H9 (cell line): Measurements from ENCODE around the gene CHCHD1. TPM values are rescaled to one million over a fixed set of nuclear protein-coding genes. Genes with fewer than 3 reads are reported as not detected.

Experiments
- DNase-seq: peaks from one replicate; pipeline ENCODE4 v3.0.0-alpha.2; 2017
- H2AFZ ChIP-seq: one replicate; pipeline ENCODE4 v1.6.1; 2013; ENCODE audit warnings: mild to moderate bottlenecking, low read length, control low read depth, moderate library complexity
- H2AK5ac ChIP-seq: 2 replicates; pipeline ENCODE4 v1.6.1; 2013; ENCODE audit warnings: low read length, control low read depth, mixed read lengths; ENCODE audit not compliant: insufficient read length
- H2BK120ac ChIP-seq: one replicate; pipeline ENCODE4 v1.6.1; 2013; ENCODE audit warnings: low read depth, mild to moderate bottlenecking, low read length, control low read depth, inconsistent platforms; ENCODE audit not compliant: poor library complexity, severe bottlenecking
- H2BK12ac ChIP-seq: 2 replicates; pipeline ENCODE4 v1.6.1; 2013; ENCODE audit warnings: low read length, control low read depth, mixed read lengths, low read depth; ENCODE audit not compliant: insufficient read length
- H2BK15ac ChIP-seq: 2 replicates; pipeline ENCODE4 v1.6.1; 2013; ENCODE audit warnings: low read depth, low read length, control low read depth
- H2BK20ac ChIP-seq: one replicate; pipeline ENCODE4 v1.6.1; 2013; ENCODE audit warnings: low read depth, mild to moderate bottlenecking, low read length, control low read depth, inconsistent platforms; ENCODE audit not compliant: poor library complexity, severe bottlenecking
- H2BK5ac ChIP-seq: 2 replicates; pipeline ENCODE4 v1.6.1; 2013; ENCODE audit warnings: low read length, control low read depth, mixed read lengths; ENCODE audit not compliant: insufficient read length
- H3K14ac ChIP-seq: 2 replicates; pipeline ENCODE4 v1.6.1; 2013; ENCODE audit warnings: low read length, control low read depth; ENCODE audit not compliant: insufficient read depth
- H3K18ac ChIP-seq: 2 replicates; pipeline ENCODE4 v1.6.1; 2013; ENCODE audit warnings: low read depth, mild to moderate bottlenecking, mixed read lengths, low read length, control low read depth; ENCODE audit not compliant: insufficient read length
- H3K23ac ChIP-seq: 2 replicates; pipeline ENCODE4 v1.6.1; 2013; ENCODE audit warnings: low read length, control low read depth, mixed read lengths, low read depth; ENCODE audit not compliant: insufficient read length
- H3K23me2 ChIP-seq: 2 replicates; pipeline ENCODE4 v1.6.1; 2013; ENCODE audit warnings: low read depth, mild to moderate bottlenecking, mixed read lengths, low read length, control low read depth; ENCODE audit not compliant: insufficient read length, poor library complexity, severe bottlenecking
- H3K27ac ChIP-seq: 2 replicates; pipeline ENCODE4 v1.5.1; 2013; ENCODE audit warnings: low read length, control low read depth, mixed read lengths, low read depth; ENCODE audit not compliant: insufficient read length
- H3K27me3 ChIP-seq: 2 replicates; pipeline ENCODE4 v1.6.1; 2013; ENCODE audit warnings: low read length, control low read depth, inconsistent platforms; ENCODE audit not compliant: insufficient read depth
- H3K4ac ChIP-seq: 2 replicates; pipeline ENCODE4 v1.6.1; 2013; ENCODE audit warnings: low read depth, mild to moderate bottlenecking, control low read depth, inconsistent platforms, low read length, moderate library complexity
- H3K4me1 ChIP-seq: 2 replicates; pipeline ENCODE4 v1.6.1; 2013; ENCODE audit warnings: low read length, control low read depth, inconsistent platforms; ENCODE audit not compliant: insufficient read depth
- H3K4me2 ChIP-seq: 2 replicates; pipeline ENCODE4 v1.6.1; 2013; ENCODE audit warnings: low read length, control low read depth, mixed read lengths; ENCODE audit not compliant: insufficient read length, insufficient read depth
- H3K56ac ChIP-seq: 2 replicates; pipeline ENCODE4 v1.6.1; 2013; ENCODE audit warnings: low read depth, mild to moderate bottlenecking, mixed read lengths, low read length, control low read depth; ENCODE audit not compliant: insufficient read length
- H3K79me1 ChIP-seq: 2 replicates; pipeline ENCODE4 v1.6.1; 2013; ENCODE audit warnings: low read depth, mild to moderate bottlenecking, moderate library complexity, low read length, control low read depth, inconsistent platforms; ENCODE audit not compliant: insufficient read depth, poor library complexity, severe bottlenecking
- H3K79me2 ChIP-seq: 2 replicates; pipeline ENCODE4 v1.6.1; 2013; ENCODE audit warnings: low read length, control low read depth, inconsistent platforms; ENCODE audit not compliant: insufficient read depth
- H3K9ac ChIP-seq: 2 replicates; pipeline ENCODE4 v1.6.1; 2013; ENCODE audit warnings: low read length, control low read depth, mixed read lengths; ENCODE audit not compliant: insufficient read length; ENCODE audit errors: extremely low read depth
- H3K9me3 ChIP-seq: one replicate; pipeline ENCODE4 v1.6.1; 2013; ENCODE audit warnings: low read depth, low read length, inconsistent platforms; ENCODE audit not compliant: control insufficient read depth
- H3T11ph ChIP-seq: one replicate; pipeline ENCODE4 v1.6.1; 2013; ENCODE audit warnings: mild to moderate bottlenecking, low read length, control low read depth, inconsistent platforms
- H4K20me1 ChIP-seq: one replicate; pipeline ENCODE4 v1.6.1; 2013; ENCODE audit not compliant: control insufficient read depth, insufficient read length, insufficient read depth
- H4K5ac ChIP-seq: 2 replicates; pipeline ENCODE4 v1.6.1; 2013; ENCODE audit warnings: low read depth, mild to moderate bottlenecking, mixed read lengths, low read length, control low read depth; ENCODE audit not compliant: insufficient read length
- H4K8ac ChIP-seq: replicated peaks from 2 replicates; pipeline ENCODE4 v1.6.1; 2013; ENCODE audit warnings: low read length, control low read depth, mixed read lengths, low read depth; ENCODE audit not compliant: insufficient read length
- H4K91ac ChIP-seq: 2 replicates; pipeline ENCODE4 v1.6.1; 2013; ENCODE audit warnings: low read depth, mild to moderate bottlenecking, moderate library complexity, mixed read lengths, low read length, control low read depth; ENCODE audit not compliant: insufficient read length
- H3K27ac Mint-ChIP-seq, 3 experiments: 2 replicates in 2 of 3; 3 replicates in 1 of 3; pipeline ENCODE4 v1.8.0; 2020 to 2021; ENCODE audit warnings: mixed read lengths in 3 of 3, mild to moderate bottlenecking in 1 of 3, moderate library complexity in 1 of 3
- H3K27me3 Mint-ChIP-seq: 2 replicates; pipeline ENCODE4 v1.8.0; 2021; ENCODE audit warnings: low read depth, mild to moderate bottlenecking, moderate library complexity, mixed read lengths
- H3K36me3 Mint-ChIP-seq, 3 experiments: 2 replicates in 2 of 3; 3 replicates in 1 of 3; pipeline ENCODE4 v1.8.0; 2020 to 2021; ENCODE audit warnings: low read depth in 3 of 3, mixed read lengths in 3 of 3; ENCODE audit not compliant: insufficient read depth in 1 of 3
- H3K4me1 Mint-ChIP-seq, 2 experiments: 2 replicates each; pipeline ENCODE4 v1.8.0; 2020; ENCODE audit warnings: mixed read lengths in 2 of 2
- H3K4me3 Mint-ChIP-seq, 2 experiments: 2 replicates in 1 of 2; 3 replicates in 1 of 2; pipeline ENCODE4 v1.8.0; 2020 to 2021; ENCODE audit warnings: mild to moderate bottlenecking in 2 of 2, mixed read lengths in 2 of 2, moderate library complexity in 1 of 2
- H3K9me3 Mint-ChIP-seq, 2 experiments: 2 replicates in 1 of 2; 3 replicates in 1 of 2; pipeline ENCODE4 v1.8.0; 2020; ENCODE audit warnings: mild to moderate bottlenecking in 2 of 2, mixed read lengths in 2 of 2, moderate library complexity in 1 of 2
- WGBS: extraction: QIAGEN DNeasy Blood & Tissue Kit; methylation state at CpG from one replicate; pipeline ENCODE4 v1.1.7; 2013; ENCODE audit warnings: missing lambda C conversion rate, low lambda C conversion rate, mixed read lengths; ENCODE audit not compliant: insufficient read length; ENCODE audit errors: extremely low coverage; 5-methylcytosine and 5-hydroxymethylcytosine counted together
- total RNA-seq: library from RNA; stranded (reverse); gene quantifications from 2 replicates; pipeline ENCODE4 v1.2.1, GENCODE V29; 2021
- TF ChIP-seq, protein P1 (sequence below): fragments of 200-600 bp; sonication (generic); conservative IDR thresholded peaks from 3 replicates; pipeline ENCODE4 v1.8.0; 2021; ENCODE audit warnings: antibody characterized with exemption, mild to moderate bottlenecking

Gene CHCHD1
- total RNA-seq, 1 experiment from 2014 or later: 45.9 TPM

DNA sequence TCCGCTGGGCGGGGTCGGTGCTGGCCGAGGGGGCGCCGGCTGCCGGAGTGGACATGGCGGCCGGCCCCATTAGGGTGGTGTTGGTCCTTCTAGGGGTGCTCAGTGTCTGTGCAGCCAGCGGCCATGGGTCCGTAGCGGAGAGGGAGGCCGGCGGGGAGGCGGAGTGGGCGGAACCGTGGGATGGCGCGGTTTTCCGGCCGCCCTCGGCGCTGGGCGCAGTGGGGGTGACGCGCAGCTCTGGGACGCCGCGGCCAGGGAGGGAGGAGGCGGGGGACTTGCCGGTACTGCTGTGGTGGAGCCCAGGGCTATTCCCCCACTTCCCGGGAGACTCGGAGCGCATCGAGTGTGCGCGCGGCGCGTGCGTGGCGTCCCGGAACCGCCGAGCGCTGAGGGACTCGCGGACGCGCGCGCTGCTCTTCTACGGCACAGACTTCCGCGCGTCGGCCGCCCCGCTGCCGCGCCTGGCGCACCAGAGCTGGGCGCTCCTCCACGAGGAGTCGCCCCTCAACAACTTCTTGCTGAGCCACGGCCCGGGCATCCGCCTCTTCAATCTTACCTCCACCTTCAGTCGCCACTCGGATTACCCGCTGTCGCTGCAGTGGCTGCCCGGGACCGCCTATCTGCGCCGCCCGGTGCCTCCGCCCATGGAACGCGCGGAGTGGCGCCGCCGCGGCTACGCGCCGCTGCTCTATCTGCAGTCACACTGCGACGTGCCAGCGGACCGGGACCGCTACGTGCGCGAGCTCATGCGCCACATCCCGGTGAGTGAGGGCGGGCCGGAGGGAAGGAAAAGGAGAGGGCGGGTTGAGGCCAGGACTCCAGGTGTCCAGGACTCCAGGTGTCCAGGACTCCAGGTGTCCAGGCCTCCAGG, 9.3 kb upstream of the CHCHD1 start:
- no peak overlapping the region for H3K4ac ChIP-seq
- H3K79me1 ChIP-seq: no peaks in the 10 kb centered on the region
- peak; percentile 83 for DNase-seq
- no peaks in the 10 kb centered on the region for H3K9me3 ChIP-seq
- TF ChIP-seq, protein P1, sequence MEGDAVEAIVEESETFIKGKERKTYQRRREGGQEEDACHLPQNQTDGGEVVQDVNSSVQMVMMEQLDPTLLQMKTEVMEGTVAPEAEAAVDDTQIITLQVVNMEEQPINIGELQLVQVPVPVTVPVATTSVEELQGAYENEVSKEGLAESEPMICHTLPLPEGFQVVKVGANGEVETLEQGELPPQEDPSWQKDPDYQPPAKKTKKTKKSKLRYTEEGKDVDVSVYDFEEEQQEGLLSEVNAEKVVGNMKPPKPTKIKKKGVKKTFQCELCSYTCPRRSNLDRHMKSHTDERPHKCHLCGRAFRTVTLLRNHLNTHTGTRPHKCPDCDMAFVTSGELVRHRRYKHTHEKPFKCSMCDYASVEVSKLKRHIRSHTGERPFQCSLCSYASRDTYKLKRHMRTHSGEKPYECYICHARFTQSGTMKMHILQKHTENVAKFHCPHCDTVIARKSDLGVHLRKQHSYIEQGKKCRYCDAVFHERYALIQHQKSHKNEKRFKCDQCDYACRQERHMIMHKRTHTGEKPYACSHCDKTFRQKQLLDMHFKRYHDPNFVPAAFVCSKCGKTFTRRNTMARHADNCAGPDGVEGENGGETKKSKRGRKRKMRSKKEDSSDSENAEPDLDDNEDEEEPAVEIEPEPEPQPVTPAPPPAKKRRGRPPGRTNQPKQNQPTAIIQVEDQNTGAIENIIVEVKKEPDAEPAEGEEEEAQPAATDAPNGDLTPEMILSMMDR: peak; percentile 24; the same call in 2 of the 3 replicates
- no peak overlapping the region for H2BK15ac ChIP-seq
- H4K20me1 ChIP-seq: no peaks in the 10 kb centered on the region
- no peaks in the 10 kb centered on the region; the same call in 1 of the 2 replicates for H3K79me2 ChIP-seq
- H2BK120ac ChIP-seq: no peak overlapping the region
- no peak overlapping the region for H2BK20ac ChIP-seq
- no peak overlapping the region for H3T11ph ChIP-seq
- peaks cover 3% of the 10 kb centered on the region for H3K23me2 ChIP-seq
- peak overlapping the region; percentile 79 for H3K4me2 ChIP-seq
- no peaks in the 10 kb centered on the region for H3K27me3 ChIP-seq
- no peak overlapping the region for H3K56ac ChIP-seq
- H3K14ac ChIP-seq: peak overlapping the region; percentile 86
- H4K91ac ChIP-seq: no peak overlapping the region
- no peak overlapping the region for H4K5ac ChIP-seq
- H3K23ac ChIP-seq: no peak overlapping the region
- peaks cover 5% of the 10 kb centered on the region; the same call in 1 of the 2 replicates for H3K4me1 ChIP-seq
- H3K18ac ChIP-seq: peak overlapping the region; percentile 66
- no peak overlapping the region for H2BK5ac ChIP-seq
- no peaks in the 10 kb centered on the region for H3K27me3 Mint-ChIP-seq
- peak overlapping the region; percentile 86 to 92 for H3K4me3 Mint-ChIP-seq
- H3K36me3 Mint-ChIP-seq: peaks cover 15 to 65% (median 49%) of the 10 kb centered on the region in 3 experiments
- no peak overlapping the region for H4K8ac ChIP-seq
- H3K27ac ChIP-seq: no peak overlapping the region
- peak overlapping the region in 2 of 3 experiments; percentile 81 to 92; a peak in 4 of 7 replicates for H3K27ac Mint-ChIP-seq
- WGBS: no CpG with 5 or more reads among the region's 101 CpGs
- H2AK5ac ChIP-seq: no peak overlapping the region
- H3K4me1 Mint-ChIP-seq: peaks cover 28 to 35% of the 10 kb centered on the region in 2 experiments
- no peaks in the 10 kb centered on the region for H3K9me3 Mint-ChIP-seq
- H2AFZ ChIP-seq: no peak overlapping the region
- H2BK12ac ChIP-seq: no peak overlapping the region
- H3K9ac ChIP-seq: peak overlapping the region; percentile 43
